ENCODE measurements around the gene MYH11.
"Not testable (repeated sequence)": the region's sequence is repeated elsewhere in the genome, so short reads cannot be mapped to it uniquely, and the experiment has no call there.

Gene MYH11

DNA sequence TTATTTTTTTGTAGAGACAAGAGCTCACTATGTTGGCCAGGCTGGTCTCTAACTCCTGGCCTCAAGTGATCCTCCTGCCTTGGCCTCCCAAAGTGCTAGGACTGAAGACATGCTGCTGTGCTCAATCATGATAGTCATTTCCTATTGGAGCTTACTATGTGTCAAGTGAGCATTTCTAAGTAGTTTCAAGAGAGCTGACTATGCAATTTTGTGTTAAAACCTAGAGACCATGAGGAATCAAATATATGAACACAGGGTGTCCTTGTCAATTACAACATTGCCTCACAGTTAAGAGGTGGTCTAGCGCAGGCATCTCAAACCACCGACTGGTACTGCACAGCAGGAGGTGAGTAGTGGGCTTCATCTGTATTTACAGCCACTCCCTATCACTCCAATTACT lies 37.8 kb downstream of the MYH11 start:
- Histone ChIP-seq H3K27me3 (no peaks in the 10 kb centered on the region), H3K4me2 (no peak overlapping the region), H3K9me3 (peaks cover 37% of the 10 kb centered on the region), H3K4me3 (no peak overlapping the region), H3K4me1 (peaks cover 55% of the 10 kb centered on the region), H3K36me3 (no peaks in the 10 kb centered on the region), H3K27ac (no peak overlapping the region), H4K20me1 (no peaks in the 10 kb centered on the region), H3K9ac (no peak overlapping the region)
- no peak for TF ChIP-seq Cebpa-rat (IDR thresholded peaks at IDR 0.05)

- Histone ChIP-seq H3K9ac (no peak overlapping the region), H3K9me3 (peaks cover 39% of the 10 kb centered on the region), H3K4me1 (peaks cover 66% of the 10 kb centered on the region)
Observed at GRCh38 chr16:15817446-15817845, 39.4 kb downstream of the MYH11 start.

GRCh38 chr16:15816228-15816627 lies 40.6 kb downstream of the MYH11 start:
- peaks cover 66% of the 10 kb centered on the region for H3K4me1 ChIP-seq
- peaks cover 39% of the 10 kb centered on the region for H3K9me3 ChIP-seq
- H3K27me3 ChIP-seq: no peaks in the 10 kb centered on the region
- H3K9ac ChIP-seq: no peak overlapping the region
- H3K4me3 ChIP-seq: no peak overlapping the region
- no peak for TF ChIP-seq Cebpa-rat (IDR thresholded peaks at IDR 0.05)
- no peak overlapping the region for H3K4me2 ChIP-seq
- H3K27ac ChIP-seq: no peak overlapping the region
- no peaks in the 10 kb centered on the region for H3K36me3 ChIP-seq
- H4K20me1 ChIP-seq: no peaks in the 10 kb centered on the region

More at GRCh38 chr16:15817446-15817845, 39.4 kb downstream of the MYH11 start:
- Histone ChIP-seq H3K4me3 (no peak overlapping the region), H3K27me3 (no peaks in the 10 kb centered on the region), H3K4me2 (peak overlapping the region; percentile 19; the same call in 1 of the 2 replicates), H3K27ac (no peak overlapping the region), H3K36me3 (no peaks in the 10 kb centered on the region), H4K20me1 (no peaks in the 10 kb centered on the region)
- TF ChIP-seq Cebpa-rat (IDR thresholded peaks at IDR 0.05): no peak

- not testable (repeated sequence) for H4K20me1 ChIP-seq, H3K36me3 ChIP-seq, H3K27me3 ChIP-seq
- Histone ChIP-seq H3K4me2 (peak overlapping the region; percentile 92), H3K9me3 (peaks cover 33% of the 10 kb centered on the region), H3K4me1 (peaks cover 84% of the 10 kb centered on the region), H3K9ac (peak overlapping the region; percentile 53; the same call in 1 of the 2 replicates), H3K27ac (peak overlapping the region; percentile 77), H3K4me3 (peak overlapping the region; percentile 50; the same call in 1 of the 2 replicates)
Observed at GRCh38 chr16:15812401-15812750, 44.5 kb downstream of the MYH11 start.

DNA sequence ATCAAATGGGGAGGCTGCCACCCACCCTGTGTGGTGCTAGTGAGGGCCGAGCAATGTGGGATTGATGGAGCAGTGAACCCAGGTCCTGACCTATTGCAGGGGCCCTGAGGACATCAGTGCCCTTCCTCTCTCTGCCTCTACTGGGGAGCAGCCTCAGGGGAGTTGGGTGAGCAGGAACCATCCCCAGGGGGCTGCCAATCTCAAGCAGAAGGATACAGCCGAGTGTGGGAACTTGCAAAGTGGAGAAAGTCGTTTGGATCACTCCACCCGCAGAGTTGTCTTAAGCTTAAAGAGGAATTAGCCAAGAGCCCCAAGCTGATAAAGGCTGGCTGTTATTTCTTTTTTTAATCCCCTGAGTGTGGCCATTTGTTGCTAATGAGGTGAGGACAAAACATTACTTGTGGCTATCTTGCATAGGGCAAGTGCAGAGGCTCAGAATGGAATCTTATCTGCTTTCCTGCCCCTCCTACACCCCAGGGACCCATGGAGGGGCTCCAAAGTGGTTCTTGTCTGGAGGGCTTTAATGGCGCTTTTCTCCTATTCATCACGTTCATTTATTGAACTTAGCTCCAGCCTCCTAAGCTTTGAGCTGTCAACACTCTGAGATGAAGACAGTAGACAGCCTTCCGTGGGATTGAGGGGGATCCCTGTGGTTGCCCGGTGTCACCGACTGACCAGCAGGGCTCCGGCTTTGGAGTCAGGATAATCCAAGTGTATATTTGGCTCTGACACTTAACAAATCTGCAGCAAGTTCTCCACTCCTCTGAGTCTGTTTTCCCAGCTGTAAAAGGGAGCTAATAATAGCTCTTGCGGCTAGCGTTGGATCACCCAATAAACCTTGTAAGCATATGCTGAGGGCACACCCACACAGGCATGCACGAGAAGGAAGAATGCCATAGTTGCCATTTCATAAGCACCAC lies 45.1 kb downstream of the MYH11 start:
- Histone ChIP-seq H3K4me2 (peak overlapping the region; percentile 92), H3K36me3 (no peaks in the 10 kb centered on the region), H3K27me3 (no peaks in the 10 kb centered on the region), H4K20me1 (no peaks in the 10 kb centered on the region), H3K9me3 (peaks cover 28% of the 10 kb centered on the region), H3K9ac (peak overlapping the region; percentile 53; the same call in 1 of the 2 replicates), H3K27ac (peak overlapping the region; percentile 77), H3K4me3 (peak overlapping the region; percentile 50), H3K4me1 (peaks cover 84% of the 10 kb centered on the region)
- no peak for TF ChIP-seq Cebpa-rat (IDR thresholded peaks at IDR 0.05)

DNA sequence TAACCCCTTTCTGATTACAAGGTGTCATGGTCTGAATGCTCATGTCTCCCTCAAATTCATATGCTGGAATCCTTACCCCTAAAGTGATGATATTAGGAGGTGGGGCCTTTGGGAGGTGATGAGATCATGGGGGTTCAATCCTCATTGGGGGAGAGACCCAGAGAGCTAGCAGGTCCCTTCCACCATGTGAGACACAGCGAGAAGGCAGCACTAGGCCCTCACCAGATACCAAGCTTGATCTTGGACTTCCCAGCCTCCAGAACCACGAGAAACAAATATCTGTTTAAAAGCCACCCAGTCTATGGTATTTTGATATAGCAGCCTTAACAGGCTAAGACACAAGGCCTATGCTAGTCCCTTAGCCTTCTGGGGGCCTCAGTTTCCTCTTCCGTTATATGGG lies 45.9 kb downstream of the MYH11 start:
- Histone ChIP-seq H3K27me3 (no peaks in the 10 kb centered on the region), H3K4me2 (peak overlapping the region; percentile 92), H4K20me1 (no peaks in the 10 kb centered on the region), H3K4me3 (no peak overlapping the region), H3K4me1 (peaks cover 92% of the 10 kb centered on the region), H3K9me3 (peaks cover 20% of the 10 kb centered on the region), H3K36me3 (no peaks in the 10 kb centered on the region), H3K9ac (no peak overlapping the region; the same call in 1 of the 2 replicates), H3K27ac (peak overlapping the region; percentile 77)
- TF ChIP-seq Cebpa-rat (IDR thresholded peaks at IDR 0.05): no peak

- Histone ChIP-seq H3K4me1 (peaks cover 96% of the 10 kb centered on the region), H3K4me2 (peak overlapping the region; percentile 92), H4K20me1 (no peaks in the 10 kb centered on the region), H3K36me3 (no peaks in the 10 kb centered on the region), H3K9ac (no peak overlapping the region), H3K27ac (peak overlapping the region; percentile 77), H3K4me3 (no peak overlapping the region), H3K27me3 (no peaks in the 10 kb centered on the region), H3K9me3 (peaks cover 15% of the 10 kb centered on the region)
- TF ChIP-seq Cebpa-rat (IDR thresholded peaks at IDR 0.05): no peak
Observed at GRCh38 chr16:15810411-15810810, 46.4 kb downstream of the MYH11 start.

GRCh38 chr16:15809297-15809696 lies 47.5 kb downstream of the MYH11 start:
- not testable (repeated sequence) for H3K36me3 ChIP-seq, H4K20me1 ChIP-seq, H3K9ac ChIP-seq, H3K9me3 ChIP-seq, H3K27me3 ChIP-seq, H3K4me3 ChIP-seq
- peak overlapping the region; percentile 57 for H3K27ac ChIP-seq
- peaks cover 88% of the 10 kb centered on the region for H3K4me1 ChIP-seq
- H3K4me2 ChIP-seq: peak overlapping the region; percentile 92

- peak overlapping the region; percentile 71; the same call in 1 of the 2 replicates for H3K9ac ChIP-seq
- no peaks in the 10 kb centered on the region for H4K20me1 ChIP-seq
- peak overlapping the region; percentile 92 for H3K4me2 ChIP-seq
- peak overlapping the region; percentile 28 for H3K4me3 ChIP-seq
- no peaks in the 10 kb centered on the region for H3K36me3 ChIP-seq
- no peak for TF ChIP-seq Cebpa-rat (IDR thresholded peaks at IDR 0.05)
- peak overlapping the region; percentile 73 for H3K27ac ChIP-seq
- H3K4me1 ChIP-seq: peaks cover 76% of the 10 kb centered on the region
- H3K27me3 ChIP-seq: no peaks in the 10 kb centered on the region
- H3K9me3 ChIP-seq: no peaks in the 10 kb centered on the region
Observed at GRCh38 chr16:15808071-15808470, 48.8 kb downstream of the MYH11 start.

GRCh38 chr16:15807603-15808009 lies 49.2 kb downstream of the MYH11 start:
- Histone ChIP-seq H3K27ac (peak overlapping the region; percentile 73), H3K9ac (peak overlapping the region; percentile 71), H3K36me3 (no peaks in the 10 kb centered on the region), H3K9me3 (no peaks in the 10 kb centered on the region), H4K20me1 (no peaks in the 10 kb centered on the region), H3K27me3 (no peaks in the 10 kb centered on the region), H3K4me1 (peaks cover 71% of the 10 kb centered on the region), H3K4me2 (peak overlapping the region; percentile 92), H3K4me3 (peak overlapping the region; percentile 28)
- TF ChIP-seq Cebpa-rat (IDR thresholded peaks at IDR 0.05): no peak

All from BLaER1 (cell line).